Lower lobe of right lung (tissue), 2 donors: ENCODE data around the gene COMMD10. TPM values are rescaled to one million over a fixed set of nuclear protein-coding genes. Genes with fewer than 3 reads are reported as not detected.

Experiments
- ATAC-seq, 2 donors: fragments of 200-7000 bp; cut with Tn5 transposase; one replicate each; pipeline ENCODE4 v1.9.1; 2020 to 2022; ENCODE audit warnings: mild to moderate bottlenecking in 2 of 2, moderate library complexity in 2 of 2
- DNase-seq: peaks from one replicate; pipeline ENCODE4 v3.0.0-alpha.2; 2020
- H3K27ac ChIP-seq: fragments of 200-600 bp; one replicate; pipeline ENCODE4 v1.8.0; 2022
- H3K27me3 ChIP-seq: fragments of 200-600 bp; one replicate; pipeline ENCODE4 v1.8.0; 2022; ENCODE audit warnings: low read depth
- H3K36me3 ChIP-seq: fragments of 200-600 bp; one replicate; pipeline ENCODE4 v1.8.0; 2022; ENCODE audit warnings: mild to moderate bottlenecking
- H3K4me1 ChIP-seq: fragments of 200-600 bp; one replicate; pipeline ENCODE4 v1.8.0; 2022
- H3K4me3 ChIP-seq: fragments of 200-600 bp; one replicate; pipeline ENCODE4 v1.8.0; 2022; ENCODE audit warnings: mild to moderate bottlenecking
- H3K9me3 ChIP-seq: fragments of 200-600 bp; one replicate; pipeline ENCODE4 v1.8.0; 2022
- intact Hi-C: fragments of 100-400 bp; cut with DNase I; formaldehyde crosslinking; loops from one replicate; pipeline ENCODE4 v1.11.0; 2022
- total RNA-seq: library from RNA; stranded (reverse); fragmentation: NEBNext Ultra II Directional; extraction: Animal tissue kit (Norgen Biotek cat#: 25700); gene quantifications from one replicate; pipeline ENCODE4 v1.2.1, GENCODE V29; 2021
- TF ChIP-seq, protein P1 (sequence below): fragments of 200-600 bp; IDR thresholded peaks from one replicate; pipeline ENCODE4 v1.8.0; 2022; ENCODE audit warnings: antibody characterized with exemption, mild to moderate bottlenecking
- donor health status: DM: no; HTN: yes; CAD: no; lungs with severe emphysema.

The COMMD10 gene
- total RNA-seq, 1 donor from 2014 or later = 33.8 TPM

DNA sequence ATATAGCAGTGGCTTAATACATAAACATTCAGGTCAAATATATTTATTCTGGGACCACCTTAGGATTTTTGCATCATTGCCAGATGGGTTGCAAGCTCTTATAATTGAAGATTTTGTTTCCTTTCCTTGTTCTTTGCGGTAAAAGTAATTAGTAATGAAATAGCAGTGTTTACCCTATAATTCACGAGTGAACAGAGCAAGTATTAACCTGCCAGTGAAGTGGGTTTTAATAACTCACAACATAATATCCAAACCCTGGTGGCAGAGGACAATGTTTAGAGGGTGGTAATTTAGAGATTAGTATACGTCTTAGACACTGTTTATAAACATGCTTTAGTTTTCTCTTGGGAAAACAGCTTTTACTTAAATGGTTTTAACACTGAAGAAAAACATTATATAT lies 40.8 kb upstream of the COMMD10 start:
- Histone ChIP-seq H3K36me3 (no peaks in the 10 kb centered on the region), H3K9me3 (no peaks in the 10 kb centered on the region), H3K4me3 (no peak overlapping the region), H3K27ac (no peak overlapping the region), H3K4me1 (no peaks in the 10 kb centered on the region), H3K27me3 (no peaks in the 10 kb centered on the region)
- DNase-seq (no peak), ATAC-seq (no peak)
- intact Hi-C loops = no loop called here
- TF ChIP-seq, protein P1, sequence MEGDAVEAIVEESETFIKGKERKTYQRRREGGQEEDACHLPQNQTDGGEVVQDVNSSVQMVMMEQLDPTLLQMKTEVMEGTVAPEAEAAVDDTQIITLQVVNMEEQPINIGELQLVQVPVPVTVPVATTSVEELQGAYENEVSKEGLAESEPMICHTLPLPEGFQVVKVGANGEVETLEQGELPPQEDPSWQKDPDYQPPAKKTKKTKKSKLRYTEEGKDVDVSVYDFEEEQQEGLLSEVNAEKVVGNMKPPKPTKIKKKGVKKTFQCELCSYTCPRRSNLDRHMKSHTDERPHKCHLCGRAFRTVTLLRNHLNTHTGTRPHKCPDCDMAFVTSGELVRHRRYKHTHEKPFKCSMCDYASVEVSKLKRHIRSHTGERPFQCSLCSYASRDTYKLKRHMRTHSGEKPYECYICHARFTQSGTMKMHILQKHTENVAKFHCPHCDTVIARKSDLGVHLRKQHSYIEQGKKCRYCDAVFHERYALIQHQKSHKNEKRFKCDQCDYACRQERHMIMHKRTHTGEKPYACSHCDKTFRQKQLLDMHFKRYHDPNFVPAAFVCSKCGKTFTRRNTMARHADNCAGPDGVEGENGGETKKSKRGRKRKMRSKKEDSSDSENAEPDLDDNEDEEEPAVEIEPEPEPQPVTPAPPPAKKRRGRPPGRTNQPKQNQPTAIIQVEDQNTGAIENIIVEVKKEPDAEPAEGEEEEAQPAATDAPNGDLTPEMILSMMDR = no peak

GRCh38 chr5:116045821-116046220 lies 39.0 kb upstream of the COMMD10 start:
- Histone ChIP-seq H3K9me3 (no peaks in the 10 kb centered on the region), H3K27ac (no peak overlapping the region), H3K4me1 (no peaks in the 10 kb centered on the region), H3K4me3 (no peak overlapping the region), H3K36me3 (no peaks in the 10 kb centered on the region), H3K27me3 (no peaks in the 10 kb centered on the region)
- TF ChIP-seq, protein P1 = no peak
- no peak for DNase-seq
- intact Hi-C loops = no loop called here
- no peak for ATAC-seq

GRCh38 chr5:116046261-116046660 lies 38.6 kb upstream of the COMMD10 start:
- DNase-seq (no peak), ATAC-seq (no peak)
- Histone ChIP-seq H3K9me3 (no peaks in the 10 kb centered on the region), H3K4me1 (no peaks in the 10 kb centered on the region), H3K36me3 (no peaks in the 10 kb centered on the region), H3K4me3 (no peak overlapping the region), H3K27me3 (no peaks in the 10 kb centered on the region), H3K27ac (no peak overlapping the region)
- TF ChIP-seq, protein P1 = no peak
- intact Hi-C loops = no loop called here

DNA sequence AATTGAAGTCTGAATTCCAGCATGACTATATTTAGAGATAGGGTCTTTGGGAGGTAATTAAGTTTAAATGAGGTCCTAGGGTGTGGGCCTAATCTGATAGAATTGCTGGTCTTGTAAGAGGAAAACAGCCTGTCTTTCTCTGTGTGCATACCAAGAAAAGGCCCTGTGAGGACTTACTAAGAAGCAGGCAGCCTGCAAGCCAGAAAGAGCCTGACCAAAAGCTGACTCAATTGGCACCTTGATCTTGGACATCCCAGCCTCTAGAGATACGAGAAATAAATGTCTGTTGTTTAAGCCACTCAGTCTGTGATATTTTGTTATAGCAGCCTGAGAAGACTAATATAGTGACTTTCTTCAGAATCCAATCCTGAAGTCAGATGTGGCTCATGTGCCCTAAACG lies 38.0 kb upstream of the COMMD10 start:
- H3K27ac ChIP-seq = no peak overlapping the region
- TF ChIP-seq, protein P1 = no peak
- DNase-seq = no peak
- H3K27me3 ChIP-seq = no peaks in the 10 kb centered on the region
- H3K36me3 ChIP-seq = no peaks in the 10 kb centered on the region
- no peaks in the 10 kb centered on the region for H3K4me1 ChIP-seq
- H3K4me3 ChIP-seq = no peak overlapping the region
- intact Hi-C loops = no loop called here
- ATAC-seq = no peak
- no peaks in the 10 kb centered on the region for H3K9me3 ChIP-seq

GRCh38 chr5:116058346-116058936 lies 26.4 kb upstream of the COMMD10 start:
- Histone ChIP-seq H3K36me3 (no peaks in the 10 kb centered on the region), H3K27ac (no peak overlapping the region), H3K9me3 (no peaks in the 10 kb centered on the region), H3K4me3 (no peak overlapping the region), H3K4me1 (no peaks in the 10 kb centered on the region), H3K27me3 (no peaks in the 10 kb centered on the region)
- ATAC-seq (no peak), DNase-seq (no peak)
- intact Hi-C loops = no loop called here
- TF ChIP-seq, protein P1 = no peak
